SK-N-SH treated with all-trans-retinoic acid at 6 μM for 48 hours (cell line): ENCODE measurements around the gene SOX13.
"Not testable (repeated sequence)": the region's sequence is repeated elsewhere in the genome, so short reads cannot be mapped to it uniquely, and the experiment has no call there.

ENCODE experiments used
- ATAC-seq: fragments of 200-7000 bp; cut with Tn5 transposase; 3 replicates; pipeline ENCODE4 v1.9.1; 2020; ENCODE audit warnings: mild to moderate bottlenecking, moderate library complexity
- BACH2 ChIP-seq: fragments of 250-450 bp; sonication (Bioruptor Pico); IDR thresholded peaks from 2 replicates; pipeline ENCODE4 v1.9.0; 2021; ENCODE audit warnings: mild to moderate bottlenecking, borderline replicate concordance
- CSDC2 ChIP-seq: fragments of 250-450 bp; sonication (Bioruptor Pico); IDR thresholded peaks from 2 replicates; pipeline ENCODE4 v1.5.0; 2020; ENCODE audit warnings: mild to moderate bottlenecking, moderate library complexity
- ESRRG ChIP-seq: fragments of 250-450 bp; sonication (Bioruptor Pico); IDR thresholded peaks from 2 replicates; pipeline ENCODE4 v1.6.1; 2021; ENCODE audit warnings: mild to moderate bottlenecking
- GLIS3 ChIP-seq: fragments of 250-450 bp; sonication (Bioruptor Pico); IDR thresholded peaks from 2 replicates; pipeline ENCODE4 v1.5.0; 2020; ENCODE audit warnings: mild to moderate bottlenecking, moderate library complexity
- ISL1 ChIP-seq: fragments of 250-450 bp; sonication (Bioruptor Pico); IDR thresholded peaks from 2 replicates; pipeline ENCODE4 v2.1.2; 2022; ENCODE audit warnings: mild to moderate bottlenecking, moderate library complexity
- OSR1 ChIP-seq: fragments of 250-450 bp; sonication (Bioruptor Pico); IDR thresholded peaks from 2 replicates; pipeline ENCODE4 v1.8.0; 2022; ENCODE audit warnings: moderate library complexity, mild to moderate bottlenecking, inconsistent platforms
- PPARA ChIP-seq: fragments of 250-450 bp; sonication (Bioruptor Pico); IDR thresholded peaks from 2 replicates; pipeline ENCODE4 v1.5.0; 2020; ENCODE audit warnings: mild to moderate bottlenecking, borderline replicate concordance
- RARB ChIP-seq: fragments of 250-450 bp; sonication (Bioruptor Pico); IDR thresholded peaks from 2 replicates; pipeline ENCODE4 v1.8.0; 2021; ENCODE audit warnings: mild to moderate bottlenecking, moderate library complexity
- SNAI2 ChIP-seq: fragments of 250-450 bp; sonication (Bioruptor Pico); IDR thresholded peaks from 2 replicates; pipeline ENCODE4 v1.5.0; 2020; ENCODE audit warnings: mild to moderate bottlenecking, moderate library complexity
- TCF4 ChIP-seq: fragments of 250-450 bp; sonication (Bioruptor Pico); IDR thresholded peaks from 2 replicates; pipeline ENCODE4 v1.8.0; 2021; ENCODE audit warnings: mild to moderate bottlenecking, moderate library complexity, borderline replicate concordance
- TOX ChIP-seq: fragments of 250-450 bp; sonication (Bioruptor Pico); IDR thresholded peaks from 2 replicates; pipeline ENCODE4 v1.8.0; 2021; ENCODE audit warnings: mild to moderate bottlenecking, moderate library complexity, borderline replicate concordance
- ZC3H10 ChIP-seq: fragments of 250-450 bp; sonication (Bioruptor Pico); IDR thresholded peaks from 2 replicates; pipeline ENCODE4 v1.5.1; 2021; ENCODE audit warnings: mild to moderate bottlenecking, moderate library complexity
- ZFP3 ChIP-seq: fragments of 250-450 bp; sonication (Bioruptor Pico); IDR thresholded peaks from 2 replicates; pipeline ENCODE4 v1.5.0; 2020; ENCODE audit warnings: mild to moderate bottlenecking, moderate library complexity
- ZFP30 ChIP-seq: fragments of 450-650 bp; formaldehyde crosslinking; IDR thresholded peaks from 2 replicates; pipeline ENCODE4 v1.5.0; 2022; ENCODE audit warnings: mild to moderate bottlenecking, moderate library complexity
- ZNF565 ChIP-seq: fragments of 450-650 bp; formaldehyde crosslinking; conservative IDR thresholded peaks from 2 replicates; pipeline ENCODE4 v1.5.0; 2020; ENCODE audit warnings: low read depth, mild to moderate bottlenecking, moderate library complexity
- ZNF70 ChIP-seq: fragments of 450-650 bp; formaldehyde crosslinking; IDR thresholded peaks from 2 replicates; pipeline ENCODE4 v1.5.0; 2020; ENCODE audit warnings: mild to moderate bottlenecking, moderate library complexity
- ZNF8 ChIP-seq: fragments of 450-650 bp; formaldehyde crosslinking; IDR thresholded peaks from 2 replicates; pipeline ENCODE4 v1.5.0; 2020; ENCODE audit warnings: mild to moderate bottlenecking, moderate library complexity
- TF ChIP-seq, protein P1 (sequence below): fragments of 250-450 bp; sonication (Bioruptor Pico); IDR thresholded peaks from 2 replicates; pipeline ENCODE4 v1.5.1; 2021; ENCODE audit warnings: mild to moderate bottlenecking, moderate library complexity
- TF ChIP-seq, protein P2 (sequence below): fragments of 250-450 bp; sonication (Bioruptor Pico); IDR thresholded peaks from 2 replicates; pipeline ENCODE4 v1.5.0; 2020; ENCODE audit warnings: mild to moderate bottlenecking, moderate library complexity
- TF ChIP-seq, protein P3 (sequence below): fragments of 250-450 bp; sonication (Bioruptor Pico); IDR thresholded peaks from 2 replicates; pipeline ENCODE4 v1.8.0; 2021; ENCODE audit warnings: low read depth, mild to moderate bottlenecking, moderate library complexity, borderline replicate concordance
- TF ChIP-seq, protein P4 (sequence below): fragments of 250-450 bp; sonication (Bioruptor Pico); IDR thresholded peaks from 2 replicates; pipeline ENCODE4 v1.8.0; 2020; ENCODE audit warnings: mild to moderate bottlenecking, moderate library complexity, borderline replicate concordance
- TF ChIP-seq, protein P5 (sequence below): fragments of 250-450 bp; sonication (Bioruptor Pico); IDR thresholded peaks from 2 replicates; pipeline ENCODE4 v1.5.1; 2020; ENCODE audit warnings: low read depth, mild to moderate bottlenecking, moderate library complexity

The SOX13 gene

DNA sequence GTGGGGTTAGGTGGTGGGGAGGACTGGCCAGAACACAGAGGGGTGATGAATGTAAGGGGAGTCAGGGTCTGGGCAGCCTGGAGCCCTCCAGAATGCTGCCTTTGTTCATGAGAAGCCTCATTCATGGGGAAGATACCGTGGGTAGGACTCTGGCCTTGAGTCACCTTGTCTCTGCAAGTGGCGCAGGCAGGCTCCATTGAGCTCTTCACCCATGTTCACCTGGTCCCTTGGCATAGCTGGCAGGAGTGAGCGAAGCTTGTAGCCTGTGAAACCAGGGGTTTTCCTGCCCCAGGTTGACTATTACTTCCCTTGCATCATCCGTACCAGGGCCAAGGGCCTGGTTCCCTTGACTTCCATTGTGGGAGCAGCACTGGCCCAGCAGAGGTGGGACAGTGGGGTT, 25.8 kb downstream of the SOX13 start:
- TF ChIP-seq ZC3H10 (CRISPR knock-in tag) (no peak), OSR1 (CRISPR knock-in tag) (no peak), TOX (no peak), CSDC2 (CRISPR knock-in tag) (no peak), PPARA (no peak), ESRRG (no peak), ISL1 (CRISPR knock-in tag) (no peak), BACH2 (CRISPR knock-in tag) (no peak), ZFP3 (no peak), ZFP30 (no peak)
- TF ChIP-seq, protein P1, sequence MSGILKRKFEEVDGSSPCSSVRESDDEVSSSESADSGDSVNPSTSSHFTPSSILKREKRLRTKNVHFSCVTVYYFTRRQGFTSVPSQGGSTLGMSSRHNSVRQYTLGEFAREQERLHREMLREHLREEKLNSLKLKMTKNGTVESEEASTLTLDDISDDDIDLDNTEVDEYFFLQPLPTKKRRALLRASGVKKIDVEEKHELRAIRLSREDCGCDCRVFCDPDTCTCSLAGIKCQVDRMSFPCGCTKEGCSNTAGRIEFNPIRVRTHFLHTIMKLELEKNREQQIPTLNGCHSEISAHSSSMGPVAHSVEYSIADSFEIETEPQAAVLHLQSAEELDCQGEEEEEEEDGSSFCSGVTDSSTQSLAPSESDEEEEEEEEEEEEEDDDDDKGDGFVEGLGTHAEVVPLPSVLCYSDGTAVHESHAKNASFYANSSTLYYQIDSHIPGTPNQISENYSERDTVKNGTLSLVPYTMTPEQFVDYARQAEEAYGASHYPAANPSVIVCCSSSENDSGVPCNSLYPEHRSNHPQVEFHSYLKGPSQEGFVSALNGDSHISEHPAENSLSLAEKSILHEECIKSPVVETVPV (CRISPR knock-in tag): no peak
- TF ChIP-seq, protein P2, sequence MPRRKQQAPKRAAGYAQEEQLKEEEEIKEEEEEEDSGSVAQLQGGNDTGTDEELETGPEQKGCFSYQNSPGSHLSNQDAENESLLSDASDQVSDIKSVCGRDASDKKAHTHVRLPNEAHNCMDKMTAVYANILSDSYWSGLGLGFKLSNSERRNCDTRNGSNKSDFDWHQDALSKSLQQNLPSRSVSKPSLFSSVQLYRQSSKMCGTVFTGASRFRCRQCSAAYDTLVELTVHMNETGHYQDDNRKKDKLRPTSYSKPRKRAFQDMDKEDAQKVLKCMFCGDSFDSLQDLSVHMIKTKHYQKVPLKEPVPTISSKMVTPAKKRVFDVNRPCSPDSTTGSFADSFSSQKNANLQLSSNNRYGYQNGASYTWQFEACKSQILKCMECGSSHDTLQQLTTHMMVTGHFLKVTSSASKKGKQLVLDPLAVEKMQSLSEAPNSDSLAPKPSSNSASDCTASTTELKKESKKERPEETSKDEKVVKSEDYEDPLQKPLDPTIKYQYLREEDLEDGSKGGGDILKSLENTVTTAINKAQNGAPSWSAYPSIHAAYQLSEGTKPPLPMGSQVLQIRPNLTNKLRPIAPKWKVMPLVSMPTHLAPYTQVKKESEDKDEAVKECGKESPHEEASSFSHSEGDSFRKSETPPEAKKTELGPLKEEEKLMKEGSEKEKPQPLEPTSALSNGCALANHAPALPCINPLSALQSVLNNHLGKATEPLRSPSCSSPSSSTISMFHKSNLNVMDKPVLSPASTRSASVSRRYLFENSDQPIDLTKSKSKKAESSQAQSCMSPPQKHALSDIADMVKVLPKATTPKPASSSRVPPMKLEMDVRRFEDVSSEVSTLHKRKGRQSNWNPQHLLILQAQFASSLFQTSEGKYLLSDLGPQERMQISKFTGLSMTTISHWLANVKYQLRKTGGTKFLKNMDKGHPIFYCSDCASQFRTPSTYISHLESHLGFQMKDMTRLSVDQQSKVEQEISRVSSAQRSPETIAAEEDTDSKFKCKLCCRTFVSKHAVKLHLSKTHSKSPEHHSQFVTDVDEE (CRISPR knock-in tag): no peak
- TF ChIP-seq, all 23 proteins: peak for 0
- ATAC-seq: no peak

DNA sequence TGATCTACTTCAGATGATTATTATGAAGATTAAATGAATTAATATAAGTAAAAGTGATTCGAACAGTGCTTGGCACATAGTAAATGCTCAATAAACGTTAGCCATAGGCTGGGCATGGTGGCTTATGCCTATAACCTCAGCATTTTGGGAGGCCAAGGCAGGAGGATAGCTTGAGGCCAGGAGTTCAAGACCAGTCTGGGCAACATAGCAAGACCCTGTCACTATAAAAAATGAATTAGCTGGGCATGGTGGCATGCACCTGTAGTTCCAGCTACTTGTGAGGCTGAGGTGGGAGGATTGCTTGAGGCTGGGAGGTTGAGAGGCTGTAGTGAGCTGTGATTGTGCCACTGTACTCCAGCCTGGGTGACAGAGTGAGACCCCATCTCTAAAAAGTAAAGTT, 26.8 kb downstream of the SOX13 start:
- ATAC-seq: not testable (repeated sequence)

DNA sequence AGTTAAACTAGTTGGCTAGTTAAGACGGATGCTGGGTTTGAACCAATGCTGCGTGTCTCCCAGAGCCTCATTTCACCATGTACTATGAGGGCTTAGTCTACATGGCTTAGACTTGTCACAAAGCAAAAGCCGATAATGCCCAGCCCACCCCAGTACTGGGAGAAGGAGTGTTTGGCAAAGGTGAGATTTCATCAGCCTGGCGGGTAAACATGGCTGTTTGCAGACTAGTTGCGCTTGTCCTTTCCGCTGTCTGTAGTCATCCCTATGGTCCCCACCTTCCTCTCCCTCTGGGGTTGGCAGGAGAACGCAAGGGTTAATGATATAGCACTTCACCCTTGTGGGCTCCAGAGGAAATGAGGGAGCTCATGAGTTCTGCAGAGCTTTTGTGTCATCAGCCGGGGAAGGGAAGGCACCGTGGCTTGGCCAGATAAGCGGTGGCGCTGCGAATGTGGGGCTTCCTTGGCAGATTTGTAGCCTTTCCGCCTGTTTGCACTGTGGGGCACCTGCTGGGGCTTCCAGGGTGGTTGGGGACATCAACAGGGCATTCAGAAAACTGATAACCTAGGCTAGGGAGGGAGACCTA, 29.2 kb downstream of the SOX13 start:
- no peak for TF ChIP-seq TCF4 (CRISPR knock-in tag)
- TF ChIP-seq PPARA: no peak
- TF ChIP-seq, protein P3, sequence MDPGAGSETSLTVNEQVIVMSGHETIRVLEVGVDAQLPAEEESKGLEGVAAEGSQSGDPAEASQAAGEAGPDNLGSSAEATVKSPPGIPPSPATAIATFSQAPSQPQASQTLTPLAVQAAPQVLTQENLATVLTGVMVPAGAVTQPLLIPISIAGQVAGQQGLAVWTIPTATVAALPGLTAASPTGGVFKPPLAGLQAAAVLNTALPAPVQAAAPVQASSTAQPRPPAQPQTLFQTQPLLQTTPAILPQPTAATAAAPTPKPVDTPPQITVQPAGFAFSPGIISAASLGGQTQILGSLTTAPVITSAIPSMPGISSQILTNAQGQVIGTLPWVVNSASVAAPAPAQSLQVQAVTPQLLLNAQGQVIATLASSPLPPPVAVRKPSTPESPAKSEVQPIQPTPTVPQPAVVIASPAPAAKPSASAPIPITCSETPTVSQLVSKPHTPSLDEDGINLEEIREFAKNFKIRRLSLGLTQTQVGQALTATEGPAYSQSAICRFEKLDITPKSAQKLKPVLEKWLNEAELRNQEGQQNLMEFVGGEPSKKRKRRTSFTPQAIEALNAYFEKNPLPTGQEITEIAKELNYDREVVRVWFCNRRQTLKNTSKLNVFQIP (CRISPR knock-in tag): no peak
- no peak for TF ChIP-seq ZC3H10 (CRISPR knock-in tag)
- TF ChIP-seq, protein P4, sequence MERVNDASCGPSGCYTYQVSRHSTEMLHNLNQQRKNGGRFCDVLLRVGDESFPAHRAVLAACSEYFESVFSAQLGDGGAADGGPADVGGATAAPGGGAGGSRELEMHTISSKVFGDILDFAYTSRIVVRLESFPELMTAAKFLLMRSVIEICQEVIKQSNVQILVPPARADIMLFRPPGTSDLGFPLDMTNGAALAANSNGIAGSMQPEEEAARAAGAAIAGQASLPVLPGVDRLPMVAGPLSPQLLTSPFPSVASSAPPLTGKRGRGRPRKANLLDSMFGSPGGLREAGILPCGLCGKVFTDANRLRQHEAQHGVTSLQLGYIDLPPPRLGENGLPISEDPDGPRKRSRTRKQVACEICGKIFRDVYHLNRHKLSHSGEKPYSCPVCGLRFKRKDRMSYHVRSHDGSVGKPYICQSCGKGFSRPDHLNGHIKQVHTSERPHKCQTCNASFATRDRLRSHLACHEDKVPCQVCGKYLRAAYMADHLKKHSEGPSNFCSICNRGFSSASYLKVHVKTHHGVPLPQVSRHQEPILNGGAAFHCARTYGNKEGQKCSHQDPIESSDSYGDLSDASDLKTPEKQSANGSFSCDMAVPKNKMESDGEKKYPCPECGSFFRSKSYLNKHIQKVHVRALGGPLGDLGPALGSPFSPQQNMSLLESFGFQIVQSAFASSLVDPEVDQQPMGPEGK (CRISPR knock-in tag): no peak
- no peak for TF ChIP-seq TOX
- TF ChIP-seq ZFP30: no peak
- no peak for TF ChIP-seq SNAI2 (CRISPR knock-in tag)
- TF ChIP-seq BACH2 (CRISPR knock-in tag): no peak
- TF ChIP-seq, protein P5, sequence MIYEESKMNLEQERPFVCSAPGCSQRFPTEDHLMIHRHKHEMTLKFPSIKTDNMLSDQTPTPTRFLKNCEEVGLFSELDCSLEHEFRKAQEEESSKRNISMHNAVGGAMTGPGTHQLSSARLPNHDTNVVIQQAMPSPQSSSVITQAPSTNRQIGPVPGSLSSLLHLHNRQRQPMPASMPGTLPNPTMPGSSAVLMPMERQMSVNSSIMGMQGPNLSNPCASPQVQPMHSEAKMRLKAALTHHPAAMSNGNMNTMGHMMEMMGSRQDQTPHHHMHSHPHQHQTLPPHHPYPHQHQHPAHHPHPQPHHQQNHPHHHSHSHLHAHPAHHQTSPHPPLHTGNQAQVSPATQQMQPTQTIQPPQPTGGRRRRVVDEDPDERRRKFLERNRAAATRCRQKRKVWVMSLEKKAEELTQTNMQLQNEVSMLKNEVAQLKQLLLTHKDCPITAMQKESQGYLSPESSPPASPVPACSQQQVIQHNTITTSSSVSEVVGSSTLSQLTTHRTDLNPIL (CRISPR knock-in tag): no peak
- no peak for TF ChIP-seq ESRRG
- TF ChIP-seq OSR1 (CRISPR knock-in tag): no peak
- TF ChIP-seq ZNF565 (CRISPR knock-in tag): no peak
- TF ChIP-seq ZNF8 (CRISPR knock-in tag): no peak
- no peak for TF ChIP-seq GLIS3 (CRISPR knock-in tag)
- TF ChIP-seq ZNF70: no peak
- TF ChIP-seq, protein P2 (CRISPR knock-in tag): no peak
- no peak for TF ChIP-seq RARB (CRISPR knock-in tag)
- TF ChIP-seq ISL1 (CRISPR knock-in tag): no peak
- TF ChIP-seq CSDC2 (CRISPR knock-in tag): no peak
- TF ChIP-seq, all 23 proteins: peak for 0

More for the DNA sequence above, 29.2 kb downstream of the SOX13 start:
- ATAC-seq: no peak
